C4-2B (cell line): ENCODE results near the gene PTPRJ.
"Not testable (repeated sequence)": the region's sequence is repeated elsewhere in the genome, so short reads cannot be mapped to it uniquely, and the experiment has no call there.

Experiments
- H3K27ac ChIP-seq: fragments of 450-650 bp; 2 replicates; pipeline ENCODE4 v1.5.1; 2017
- ZFX ChIP-seq: fragments of 450-650 bp; IDR thresholded peaks from 2 replicates; pipeline ENCODE4 v1.6.1; 2017
- TF ChIP-seq, protein P1 (sequence below): fragments of 450-650 bp; conservative IDR thresholded peaks from 2 replicates; pipeline ENCODE4 v1.5.1; 2017; ENCODE audit warnings: mild to moderate bottlenecking

PTPRJ gene

GRCh38 chr11:48134221-48134922 lies 154.0 kb downstream of the PTPRJ start:
- H3K27ac ChIP-seq: no peak overlapping the region
- TF ChIP-seq, protein P1, sequence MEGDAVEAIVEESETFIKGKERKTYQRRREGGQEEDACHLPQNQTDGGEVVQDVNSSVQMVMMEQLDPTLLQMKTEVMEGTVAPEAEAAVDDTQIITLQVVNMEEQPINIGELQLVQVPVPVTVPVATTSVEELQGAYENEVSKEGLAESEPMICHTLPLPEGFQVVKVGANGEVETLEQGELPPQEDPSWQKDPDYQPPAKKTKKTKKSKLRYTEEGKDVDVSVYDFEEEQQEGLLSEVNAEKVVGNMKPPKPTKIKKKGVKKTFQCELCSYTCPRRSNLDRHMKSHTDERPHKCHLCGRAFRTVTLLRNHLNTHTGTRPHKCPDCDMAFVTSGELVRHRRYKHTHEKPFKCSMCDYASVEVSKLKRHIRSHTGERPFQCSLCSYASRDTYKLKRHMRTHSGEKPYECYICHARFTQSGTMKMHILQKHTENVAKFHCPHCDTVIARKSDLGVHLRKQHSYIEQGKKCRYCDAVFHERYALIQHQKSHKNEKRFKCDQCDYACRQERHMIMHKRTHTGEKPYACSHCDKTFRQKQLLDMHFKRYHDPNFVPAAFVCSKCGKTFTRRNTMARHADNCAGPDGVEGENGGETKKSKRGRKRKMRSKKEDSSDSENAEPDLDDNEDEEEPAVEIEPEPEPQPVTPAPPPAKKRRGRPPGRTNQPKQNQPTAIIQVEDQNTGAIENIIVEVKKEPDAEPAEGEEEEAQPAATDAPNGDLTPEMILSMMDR: no peak
- TF ChIP-seq ZFX: no peak

- TF ChIP-seq, protein P1: no peak
- no peak for TF ChIP-seq ZFX
- H3K27ac ChIP-seq: no peak overlapping the region
Observed at GRCh38 chr11:48138222-48138621, 157.9 kb downstream of the PTPRJ start.

DNA sequence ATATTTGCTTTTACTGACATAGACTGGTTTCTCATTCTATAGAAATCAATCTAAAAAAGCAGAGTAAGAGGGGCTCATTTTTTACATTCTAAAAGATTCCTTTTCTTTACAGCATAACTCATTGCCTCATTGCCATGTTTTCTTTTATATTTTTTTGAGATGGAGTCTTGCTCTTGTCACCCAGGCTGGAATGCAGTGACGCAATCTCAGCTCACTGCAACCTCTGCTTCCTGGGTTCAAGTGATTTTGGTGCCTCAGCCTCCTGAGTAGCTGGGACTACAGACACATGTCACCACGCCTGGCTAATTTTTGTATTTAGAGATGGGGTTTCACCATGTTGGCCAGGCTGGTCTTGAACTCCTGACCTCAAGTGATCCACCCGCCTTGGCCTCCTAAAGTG lies 159.5 kb downstream of the PTPRJ start:
- H3K27ac ChIP-seq: not testable (repeated sequence)

DNA sequence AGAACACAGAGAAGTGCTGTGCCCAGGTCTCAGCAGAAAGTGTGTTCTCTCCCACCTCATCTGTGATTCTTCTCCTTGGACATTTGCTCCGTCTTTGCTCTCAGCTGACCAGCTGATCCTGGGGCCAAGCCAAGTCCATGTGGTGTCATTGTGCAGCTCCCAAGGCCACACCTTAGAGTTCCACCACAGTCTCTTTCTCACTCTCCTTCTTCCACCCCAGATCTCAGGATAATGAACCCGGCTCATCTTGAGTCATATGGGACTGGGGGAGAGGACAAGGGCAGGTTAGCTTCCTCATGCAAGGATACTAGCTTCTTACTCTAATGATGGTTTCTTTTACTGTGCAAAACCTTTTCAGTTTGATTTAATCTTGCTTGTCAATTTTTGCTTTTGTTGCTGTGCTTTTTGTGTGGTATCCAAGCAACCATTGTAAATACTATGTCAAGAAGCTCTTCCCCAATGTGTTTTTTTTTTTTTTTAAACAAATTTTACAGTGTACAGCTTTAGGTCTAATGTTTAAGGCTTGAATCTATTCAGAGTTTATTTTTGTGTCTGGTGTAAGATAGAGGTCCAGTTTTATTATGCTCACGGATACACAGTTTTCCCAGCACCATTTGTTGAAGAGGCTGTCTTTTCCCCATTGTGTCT lies 161.2 kb downstream of the PTPRJ start:
- TF ChIP-seq ZFX: no peak
- TF ChIP-seq, protein P1: no peak
- H3K27ac ChIP-seq: no peak overlapping the region

- TF ChIP-seq, protein P1: no peak
- TF ChIP-seq ZFX: no peak
- no peak overlapping the region for H3K27ac ChIP-seq
Observed at GRCh38 chr11:48142889-48143288, 162.5 kb downstream of the PTPRJ start.

DNA sequence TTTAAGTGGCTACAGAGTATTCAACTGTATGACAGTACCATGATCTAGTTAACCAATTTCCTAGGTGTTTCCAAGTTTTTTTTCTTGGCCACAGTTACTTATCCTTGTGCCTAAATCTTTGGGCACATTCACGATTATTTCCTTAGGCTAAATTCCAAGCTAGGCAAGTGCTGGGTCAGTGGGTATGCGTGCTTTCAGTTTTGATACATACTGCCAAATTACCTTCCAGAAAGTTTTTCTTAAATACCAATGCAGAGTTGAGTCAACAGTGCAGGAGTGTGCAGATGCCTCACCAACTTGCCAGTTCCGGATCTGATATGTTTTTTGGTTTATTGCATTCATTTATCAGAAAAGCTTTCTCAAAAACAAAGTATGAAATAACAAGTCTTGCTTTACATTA lies 168.4 kb downstream of the PTPRJ start:
- TF ChIP-seq, protein P1: no peak
- no peak for TF ChIP-seq ZFX
- H3K27ac ChIP-seq: peak overlapping the region; percentile 17; the same call in 1 of the 2 replicates

DNA sequence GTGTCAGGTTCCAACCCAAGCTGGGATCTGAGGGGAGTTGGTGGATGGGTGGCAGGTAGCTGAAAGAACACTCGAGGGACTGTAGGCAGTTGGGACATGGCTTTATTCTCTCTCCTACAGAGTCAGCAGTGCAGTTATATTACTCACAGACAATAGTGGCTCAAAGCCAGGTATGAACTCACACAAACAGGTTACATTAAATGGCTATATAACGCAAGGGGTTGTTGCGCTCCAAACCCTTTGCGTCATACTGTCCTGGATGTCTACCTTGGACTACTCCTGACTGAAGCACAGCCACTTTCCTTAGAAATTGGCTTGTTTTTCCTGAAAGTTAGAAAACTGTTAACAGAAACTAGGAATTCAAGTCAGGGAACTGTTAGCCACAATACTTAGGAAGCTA lies 169.9 kb downstream of the PTPRJ start:
- H3K27ac ChIP-seq: no peak overlapping the region
- TF ChIP-seq ZFX: no peak
- TF ChIP-seq, protein P1: no peak

DNA sequence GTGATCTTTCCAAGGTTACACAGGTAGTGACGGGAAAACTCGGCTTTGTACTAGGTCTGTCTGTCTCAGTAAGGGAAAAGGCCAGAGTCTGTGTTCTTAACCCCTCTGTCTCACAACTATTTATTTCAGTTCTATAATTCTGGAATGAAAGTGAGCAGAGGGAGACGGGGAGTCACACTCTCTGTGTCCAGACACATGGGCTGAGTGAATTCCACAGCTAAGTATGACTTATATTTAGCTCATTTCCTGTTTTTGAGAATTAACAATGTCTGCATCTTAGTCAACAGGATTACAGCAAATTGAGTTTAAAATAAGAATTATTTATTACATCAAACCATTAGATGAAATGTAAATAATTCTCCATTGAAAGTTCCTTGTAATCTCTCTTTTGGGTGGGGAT lies 173.8 kb downstream of the PTPRJ start:
- no peak for TF ChIP-seq ZFX
- TF ChIP-seq, protein P1: no peak
- no peak overlapping the region for H3K27ac ChIP-seq
